22Rv1 (cell line): ENCODE data around the gene SLC43A1.

Experiments
- CTCF ChIP-seq: fragments of 450-650 bp; IDR thresholded peaks from 2 replicates; pipeline ENCODE4 v1.5.1; 2017; ENCODE audit warnings: mild to moderate bottlenecking
- ZFX ChIP-seq: fragments of 450-650 bp; IDR thresholded peaks from 2 replicates; pipeline ENCODE4 v1.6.1; 2017; ENCODE audit warnings: antibody characterized with exemption, borderline replicate concordance

- TF ChIP-seq CTCF: no peak
- TF ChIP-seq ZFX: no peak
Observed at GRCh38 chr11:57460758-57461749, 54.4 kb downstream of the SLC43A1 start.
